Stimulated activated CD4-positive, alpha-beta T cell treated with anti-CD3 and anti-CD28 coated beads, Interleukin-1b, Interleukin-23, amount 100 ng/mL, for 1 hour (primary cell): ENCODE measurements around the gene TIPIN.
A peak's percentile ranks its signal among the peaks of the same experiment; 100 is the strongest.

Experiments
- DNase-seq, 2 donors: peaks; one replicate each; pipeline ENCODE4 v3.0.0-alpha.2; 2020; ENCODE audit warnings: low read depth in 2 of 2

TIPIN gene

GRCh38 chr15:66302489-66303278 lies 53.8 kb downstream of the TIPIN start:
- no peak for DNase-seq

GRCh38 chr15:66298803-66299251 lies 57.7 kb downstream of the TIPIN start:
- no peak for DNase-seq

- DNase-seq, result no peak
Measured at GRCh38 chr15:66296186-66296585, 60.3 kb downstream of the TIPIN start.

- DNase-seq, result no peak
Measured at GRCh38 chr15:66294932-66295235, 61.6 kb downstream of the TIPIN start.

- DNase-seq, result peak in 1 of 2 donors; percentile 11
Measured at GRCh38 chr15:66294157-66294931, 62.1 kb downstream of the TIPIN start.

- DNase-seq, result peak; percentile 17 to 35
Measured at GRCh38 chr15:66293419-66294156, 62.9 kb downstream of the TIPIN start, which contains the start of gene DIS3L. Gene DIS3L (plus strand): TSS chr15:66293568. CDS start chr15:66293597, 29 bp downstream.

- no peak for DNase-seq
Measured at GRCh38 chr15:66292571-66293418, 63.7 kb downstream of the TIPIN start.

- DNase-seq, result no peak
Measured at GRCh38 chr15:66291816-66292570, 64.5 kb downstream of the TIPIN start.

GRCh38 chr15:66290518-66290917 lies 66.0 kb downstream of the TIPIN start:
- DNase-seq, result no peak

- no peak for DNase-seq
Measured at GRCh38 chr15:66290007-66290406, 66.5 kb downstream of the TIPIN start.

GRCh38 chr15:66288551-66289185 lies 67.8 kb downstream of the TIPIN start:
- DNase-seq, result no peak

GRCh38 chr15:66288093-66288492 lies 68.4 kb downstream of the TIPIN start:
- DNase-seq, result no peak

GRCh38 chr15:66287461-66288057 lies 68.9 kb downstream of the TIPIN start:
- DNase-seq, result no peak
